ENCODE results near the gene EIF2AK2.

DNA sequence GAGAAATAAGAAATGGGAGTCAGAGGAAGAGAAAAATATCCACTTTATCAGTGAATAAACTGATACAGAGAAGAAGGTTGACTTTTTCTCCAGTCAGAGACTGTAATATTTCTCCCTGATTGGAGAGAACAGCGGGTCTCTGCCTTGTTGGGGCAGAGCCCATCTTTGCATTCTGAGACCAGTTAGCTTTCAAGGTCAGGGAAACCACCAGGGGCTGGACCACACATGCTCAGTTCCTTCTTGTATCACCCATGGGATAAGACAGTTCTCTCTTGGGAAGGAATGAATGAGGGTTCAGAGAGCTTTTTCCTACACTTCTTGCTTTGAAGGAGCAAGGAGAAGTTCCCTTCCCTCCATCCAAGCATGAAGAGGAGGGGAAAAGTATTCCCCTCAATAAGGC, 60.2 kb downstream of the EIF2AK2 start:
- TF ChIP-seq CTCF (IDR thresholded peaks at IDR 0.05) = no peak
- TF ChIP-seq POLR2A (IDR thresholded peaks at IDR 0.05) = no peak
- no peak for TF ChIP-seq POLR2AphosphoS5 (IDR thresholded peaks at IDR 0.05)
